Thymus (tissue), 11 donors: ENCODE results near the gene EFR3B. TPM values are rescaled to one million over a fixed set of nuclear protein-coding genes. Genes with fewer than 3 reads are reported as not detected.

Experiments
- DNase-seq, 9 donors: peaks; one replicate each; pipeline ENCODE4 v3.0.0-alpha.2; 2013; ENCODE audit warnings: low spot score in 9 of 9, low read depth in 6 of 9, missing footprints in 1 of 9
- H3K27ac ChIP-seq, 2 donors: one replicate each; pipeline ENCODE4 v1.5.1; 2013; ENCODE audit warnings: control low read depth in 1 of 2, low read depth in 1 of 2, low read length in 1 of 2, mild to moderate bottlenecking in 1 of 2, moderate library complexity in 1 of 2
- H3K27me3 ChIP-seq, 2 donors: one replicate each; pipeline ENCODE4 v1.5.1; 2013; ENCODE audit warnings: low read length in 1 of 2; ENCODE audit not compliant: control insufficient read depth in 2 of 2, insufficient read depth in 1 of 2
- H3K36me3 ChIP-seq, 2 donors: one replicate each; pipeline ENCODE4 v1.5.1; 2013; ENCODE audit warnings: low read length in 1 of 2, mild to moderate bottlenecking in 1 of 2, moderate library complexity in 1 of 2; ENCODE audit not compliant: control insufficient read depth in 2 of 2, insufficient read depth in 2 of 2
- H3K4me1 ChIP-seq, 2 donors: one replicate each; pipeline ENCODE4 v1.5.1; 2013; ENCODE audit warnings: low read length in 2 of 2; ENCODE audit not compliant: control insufficient read depth in 2 of 2, insufficient read depth in 2 of 2
- H3K4me3 ChIP-seq, 2 donors: one replicate each; pipeline ENCODE4 v1.5.1; 2013; ENCODE audit warnings: low read length in 2 of 2, control low read depth in 1 of 2, mild to moderate bottlenecking in 1 of 2
- H3K9me3 ChIP-seq, 2 donors: one replicate each; pipeline ENCODE4 v1.5.1; 2013; ENCODE audit warnings: low read length in 1 of 2, mild to moderate bottlenecking in 1 of 2; ENCODE audit not compliant: control insufficient read depth in 2 of 2, insufficient read depth in 1 of 2
- WGBS: extraction: QIAGEN DNeasy Blood & Tissue Kit; methylation state at CpG from one replicate; pipeline ENCODE4 v1.1.7; 2013; 5-methylcytosine and 5-hydroxymethylcytosine counted together
- polyA plus RNA-seq: library from polyadenylated mRNA; stranded (reverse); fragments of 200-250 nt; gene quantifications from one replicate; pipeline ENCODE4 v1.2.3, GENCODE V29; 2013
- total RNA-seq: library from RNA; stranded (reverse); fragments of 120-200 nt; gene quantifications from one replicate; pipeline ENCODE4 v1.2.4, GENCODE V29; 2013
- donor health status: healthy.

Gene EFR3B
- total and polyA plus RNA-seq, 2 donors, result 0.18 to 0.33 TPM

DNA sequence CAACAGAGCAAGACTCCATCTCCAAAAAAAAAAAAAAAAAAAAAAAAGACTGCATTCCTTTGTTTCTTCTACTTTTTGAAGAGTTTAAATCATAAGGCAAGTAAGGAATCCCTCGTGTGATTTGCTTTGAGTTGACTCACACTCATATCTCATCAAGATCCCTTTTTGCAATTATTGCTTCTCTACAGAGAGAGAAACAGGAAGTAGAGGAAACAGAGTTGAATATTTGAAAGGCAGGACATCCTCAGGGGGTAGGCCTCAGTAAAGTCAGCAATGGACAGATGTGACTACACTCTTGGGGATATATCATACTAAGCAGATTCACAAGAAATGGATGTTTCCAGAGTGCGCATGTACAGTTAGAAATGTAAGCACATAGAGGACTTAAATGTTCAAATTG is 11.2 kb upstream of the EFR3B start:
- 57% methylated on average over 2 of the region's 2 CpGs for WGBS
- H3K4me1 ChIP-seq, result peaks cover 0 to 2% of the 10 kb centered on the region in 2 donors
- H3K36me3 ChIP-seq, result no peaks in the 10 kb centered on the region
- H3K27me3 ChIP-seq, result no peaks in the 10 kb centered on the region
- no peak for DNase-seq
- no peaks in the 10 kb centered on the region for H3K9me3 ChIP-seq
- no peak overlapping the region for H3K4me3 ChIP-seq
- H3K27ac ChIP-seq, result no peak overlapping the region

- DNase-seq, result no peak
- WGBS, result 81% methylated on average over 3 of the region's 3 CpGs
- no peaks in the 10 kb centered on the region for H3K9me3 ChIP-seq
- H3K27ac ChIP-seq, result no peak overlapping the region
- peaks cover 0 to 2% of the 10 kb centered on the region in 2 donors for H3K4me1 ChIP-seq
- no peak overlapping the region for H3K4me3 ChIP-seq
- no peaks in the 10 kb centered on the region for H3K36me3 ChIP-seq
- no peaks in the 10 kb centered on the region for H3K27me3 ChIP-seq
These were observed 9.8 kb upstream of the EFR3B start for GRCh38 chr2:25032094-25032493.

- no peak for DNase-seq
- no peak overlapping the region for H3K4me3 ChIP-seq
- H3K36me3 ChIP-seq, result no peaks in the 10 kb centered on the region
- peaks cover 0 to 2% of the 10 kb centered on the region in 2 donors for H3K27me3 ChIP-seq
- no peaks in the 10 kb centered on the region for H3K9me3 ChIP-seq
- H3K4me1 ChIP-seq, result peaks cover 0 to 2% of the 10 kb centered on the region in 2 donors
- WGBS, result 99% methylated on average over 4 of the region's 4 CpGs
- no peak overlapping the region for H3K27ac ChIP-seq
These were observed 9.0 kb upstream of the EFR3B start for GRCh38 chr2:25032901-25033300.

GRCh38 chr2:25034081-25034480 is 7.8 kb upstream of the EFR3B start:
- Histone ChIP-seq H3K9me3 (no peaks in the 10 kb centered on the region), H3K27ac (no peak overlapping the region), H3K4me1 (peaks cover 0 to 2% of the 10 kb centered on the region in 2 donors), H3K36me3 (no peaks in the 10 kb centered on the region), H3K4me3 (no peak overlapping the region), H3K27me3 (peaks cover 0 to 2% of the 10 kb centered on the region in 2 donors)
- WGBS, result 97% methylated on average over 5 of the region's 5 CpGs
- no peak for DNase-seq

DNA sequence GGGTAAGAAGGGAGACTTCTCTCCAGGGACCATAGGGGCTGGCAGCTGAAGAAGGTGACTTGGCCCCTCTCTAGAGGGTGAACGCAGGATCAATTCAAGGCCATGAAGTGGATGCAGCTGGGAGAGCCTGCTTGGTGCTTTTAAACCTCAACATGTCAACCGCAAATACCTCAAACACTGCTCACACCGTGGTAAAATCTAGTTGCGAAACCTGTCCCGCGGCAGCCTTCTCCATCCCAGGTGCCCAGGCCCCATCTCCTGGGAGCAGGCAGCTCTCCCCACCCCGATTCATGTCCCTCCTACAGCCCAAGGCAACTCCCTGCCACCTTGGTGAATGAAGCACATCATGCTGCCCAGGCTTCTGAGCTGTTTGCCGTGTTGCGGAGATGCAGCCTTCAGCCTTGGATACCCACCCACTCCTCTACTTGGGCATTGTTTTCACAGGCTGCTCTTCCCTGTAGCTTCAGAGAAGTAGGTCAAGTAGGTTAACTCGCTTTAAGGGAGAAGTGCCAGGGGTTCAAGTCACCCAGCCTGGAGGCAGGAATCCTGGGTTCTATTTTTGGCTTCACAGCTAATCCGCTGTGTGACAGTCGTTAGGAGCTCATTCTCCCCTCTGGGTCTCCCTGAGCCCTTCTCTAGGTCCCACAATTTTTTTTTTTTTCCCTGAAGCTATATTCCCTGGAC is 6.2 kb upstream of the EFR3B start:
- WGBS, result 76% methylated on average over 12 of the region's 12 CpGs
- H3K4me1 ChIP-seq, result peaks cover 0 to 2% of the 10 kb centered on the region in 2 donors
- peaks cover 0 to 6% of the 10 kb centered on the region in 2 donors for H3K27me3 ChIP-seq
- H3K4me3 ChIP-seq, result no peak overlapping the region
- DNase-seq, result no peak
- H3K27ac ChIP-seq, result no peak overlapping the region
- H3K9me3 ChIP-seq, result no peaks in the 10 kb centered on the region
- no peaks in the 10 kb centered on the region for H3K36me3 ChIP-seq

DNA sequence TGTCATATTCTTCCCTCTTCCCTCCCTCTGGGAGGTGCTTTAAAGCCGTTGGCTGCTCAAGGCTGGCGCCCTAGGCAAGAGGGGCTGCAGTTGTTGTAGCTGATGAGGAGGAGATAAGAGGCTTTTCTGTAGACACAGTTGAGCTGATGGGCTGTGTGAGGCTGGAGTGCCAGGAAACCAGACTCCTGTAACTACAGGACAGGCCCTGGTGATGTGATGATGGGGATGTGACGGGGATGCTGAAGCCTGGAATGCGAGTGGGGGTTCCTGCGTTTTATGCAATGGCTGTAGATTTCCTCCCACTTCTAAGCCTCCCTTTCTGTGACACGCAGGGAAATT is 5.7 kb upstream of the EFR3B start:
- Histone ChIP-seq H3K27ac (no peak overlapping the region), H3K27me3 (peaks cover 0 to 11% of the 10 kb centered on the region in 2 donors), H3K4me3 (no peak overlapping the region), H3K4me1 (peaks cover 0 to 4% of the 10 kb centered on the region in 2 donors), H3K36me3 (no peaks in the 10 kb centered on the region), H3K9me3 (no peaks in the 10 kb centered on the region)
- no peak for DNase-seq
- 96% methylated on average over 6 of the region's 6 CpGs for WGBS

GRCh38 chr2:25039126-25039525 is 2.8 kb upstream of the EFR3B start:
- H3K27me3 ChIP-seq, result peaks cover 20 to 37% of the 10 kb centered on the region in 2 donors
- H3K9me3 ChIP-seq, result peaks cover 0 to 4% of the 10 kb centered on the region in 2 donors
- no peak overlapping the region for H3K4me3 ChIP-seq
- H3K27ac ChIP-seq, result no peak overlapping the region
- peaks cover 9 to 21% of the 10 kb centered on the region in 2 donors for H3K4me1 ChIP-seq
- H3K36me3 ChIP-seq, result no peaks in the 10 kb centered on the region
- 96% methylated on average over 4 of the region's 4 CpGs for WGBS
- no peak for DNase-seq

- peaks cover 0 to 4% of the 10 kb centered on the region in 2 donors for H3K9me3 ChIP-seq
- H3K4me3 ChIP-seq, result peak overlapping the region; percentile 17 to 67
- peaks cover 25 to 55% of the 10 kb centered on the region in 2 donors for H3K27me3 ChIP-seq
- WGBS, result 2% methylated on average over 28 of the region's 28 CpGs
- H3K4me1 ChIP-seq, result peaks cover 9 to 21% of the 10 kb centered on the region in 2 donors
- peak in 7 of 9 donors; percentile 11 to 53 (median 33) for DNase-seq
- H3K27ac ChIP-seq, result peak overlapping the region in 1 of 2 donors; percentile 25
- H3K36me3 ChIP-seq, result no peaks in the 10 kb centered on the region
These were observed 459 bp upstream of the EFR3B start for GRCh38 chr2:25041307-25041927.
